Motor neuron (in vitro differentiated cells): ENCODE results near the gene SECTM1. TPM values are rescaled to one million over a fixed set of nuclear protein-coding genes. Genes with fewer than 3 reads are reported as not detected.
A peak's percentile ranks its signal among the peaks of the same experiment; 100 is the strongest.
"Not testable (repeated sequence)": the region's sequence is repeated elsewhere in the genome, so short reads cannot be mapped to it uniquely, and the experiment has no call there.

Experiments
- ATAC-seq, 8 experiments: fragments of 200-7000 bp; cut with Tn5 transposase; replicated peaks in 6 of 8; 2 replicates each; pipeline ENCODE4 v1.8.0; 2021; ENCODE audit warnings: mild to moderate bottlenecking in 8 of 8, moderate library complexity in 8 of 8
- H3K27ac ChIP-seq, 2 donors: fragments of 250-450 bp; sonication (Bioruptor Pico); 2 replicates each; pipeline ENCODE4 v1.9.0; 2021; ENCODE audit warnings: antibody characterized with exemption in 2 of 2, mild to moderate bottlenecking in 2 of 2, moderate library complexity in 1 of 2
- H3K4me1 ChIP-seq, 2 donors: fragments of 250-450 bp; sonication (Bioruptor Pico); replicated peaks in 1 of 2; 2 replicates each; pipeline ENCODE4 v1.6.1; 2021; ENCODE audit warnings: antibody characterized with exemption in 2 of 2, mild to moderate bottlenecking in 2 of 2, moderate library complexity in 1 of 2
- H3K4me3 ChIP-seq, 5 donors: fragments of 250-450 bp; sonication (Bioruptor Pico); 2 replicates each; pipeline ENCODE4 v1.9.0; 2021; ENCODE audit warnings: antibody characterized with exemption in 5 of 5, mild to moderate bottlenecking in 5 of 5, moderate library complexity in 4 of 5
- WGBS, 10 experiments: fragments of 450-650 bp; shearing (Covaris generic); methylation state at CpG; one replicate each; pipeline ENCODE4 v1.0.0; 2022; 5-methylcytosine and 5-hydroxymethylcytosine counted together
- in situ Hi-C, 9 experiments: fragments of 400-800 bp; cut with MboI; loops; one replicate each; pipeline ENCODE4 v1.15.0; 2021; ENCODE audit warnings: low sequenced_read_pairs in 9 of 9, low pct_unique_long_range_greater_than_20kb in 2 of 9; ENCODE audit not compliant: unreplicated experiment in 9 of 9
- total RNA-seq, 8 experiments: library from RNA; unstranded; fragments of 300-600 nt; gene quantifications; 2 replicates each; pipeline versions ENCODE4 v1.2.3 to v1.2.4, GENCODE V29; 2022

The SECTM1 gene
- total RNA-seq: 10 to 100 TPM in 2 of 8 experiments, 1 to 10 TPM in 1, under 1 TPM in 4, not detected in 1; 0.22 to 22.4 (median 0.57) TPM

- ATAC-seq: peak in 7 of 8 experiments; percentile 23 to 57 (median 32)
- WGBS, 10 experiments: 0 to 19% (median 6%) methylated on average over 2 to 27 of the region's 90 CpGs; no CpG with 5 or more reads in 6 of the 10 experiments
- H3K4me3 ChIP-seq: no peak within 1 kb of the TSS
- in situ Hi-C loops: no loop called here
- H3K27ac ChIP-seq: no peak within 1 kb of the TSS
- H3K4me1 ChIP-seq: peaks cover 40 to 57% of the 10 kb centered on the region in 2 donors
These were observed at the start of gene SECTM1 for GRCh38 chr17:82333279-82334171. TSS of gene SECTM1 (minus strand) at chr17:82333766. CDS start at chr17:82327240, 6,526 bp downstream.

GRCh38 chr17:82382933-82383255, 49.3 kb upstream of the SECTM1 start:
- H3K27ac ChIP-seq: no peak overlapping the region
- ATAC-seq: no peak
- peaks cover 25 to 27% of the 10 kb centered on the region in 2 donors for H3K4me1 ChIP-seq
- no peak overlapping the region for H3K4me3 ChIP-seq
- in situ Hi-C loops: no loop called here
- WGBS, 10 experiments: no CpG with 5 or more reads among the region's 11 CpGs

- in situ Hi-C loops, H3K4me3 ChIP-seq, H3K27ac ChIP-seq, ATAC-seq: not testable (repeated sequence)
- 50 to 100% (median 80%) methylated on average over 1 to 5 of the region's 21 CpGs; no CpG with 5 or more reads in 2 of the 10 experiments for WGBS, 10 experiments
- peaks cover 25 to 27% of the 10 kb centered on the region in 2 donors for H3K4me1 ChIP-seq
These were observed 48.8 kb upstream of the SECTM1 start for GRCh38 chr17:82382220-82382932.

GRCh38 chr17:82381703-82382009, 48.1 kb upstream of the SECTM1 start:
- WGBS, 10 experiments: 82 to 100% methylated on average over 1 to 2 of the region's 10 CpGs; no CpG with 5 or more reads in 8 of the 10 experiments
- H3K4me3 ChIP-seq, in situ Hi-C loops, H3K27ac ChIP-seq, ATAC-seq: not testable (repeated sequence)
- peaks cover 25 to 29% of the 10 kb centered on the region in 2 donors for H3K4me1 ChIP-seq

- no peak overlapping the region for H3K27ac ChIP-seq
- ATAC-seq: peak in 1 of 8 experiments; percentile 56
- 22 to 100% (median 76%) methylated on average over 1 to 17 of the region's 23 CpGs for WGBS, 10 experiments
- in situ Hi-C loops: no loop called here
- H3K4me3 ChIP-seq: no peak overlapping the region
- peaks cover 22 to 25% of the 10 kb centered on the region in 2 donors for H3K4me1 ChIP-seq
These were observed 47.5 kb upstream of the SECTM1 start for GRCh38 chr17:82380860-82381702.

GRCh38 chr17:82378741-82379021, 45.1 kb upstream of the SECTM1 start:
- Histone ChIP-seq H3K4me3 (no peak overlapping the region), H3K4me1 (peaks cover 10 to 11% of the 10 kb centered on the region in 2 donors), H3K27ac (no peak overlapping the region)
- no peak for ATAC-seq
- in situ Hi-C loops: no loop called here
- 20 to 100% (median 64%) methylated on average over 1 to 4 of the region's 10 CpGs; no CpG with 5 or more reads in 6 of the 10 experiments for WGBS, 10 experiments

GRCh38 chr17:82377924-82378740, 44.6 kb upstream of the SECTM1 start:
- Histone ChIP-seq H3K27ac (no peak overlapping the region), H3K4me1 (peaks cover 7 to 8% of the 10 kb centered on the region in 2 donors), H3K4me3 (no peak overlapping the region)
- 60 to 91% (median 80%) methylated on average over 1 to 10 of the region's 31 CpGs; no CpG with 5 or more reads in 3 of the 10 experiments for WGBS, 10 experiments
- no peak for ATAC-seq
- in situ Hi-C loops: no loop called here

- in situ Hi-C loops, ATAC-seq, H3K27ac ChIP-seq, H3K4me3 ChIP-seq: not testable (repeated sequence)
- peaks cover 9 to 11% of the 10 kb centered on the region in 2 donors for H3K4me1 ChIP-seq
- 0 to 65% (median 13%) methylated on average over 1 to 2 of the region's 5 CpGs; no CpG with 5 or more reads in 2 of the 10 experiments for WGBS, 10 experiments
These were observed 43.7 kb upstream of the SECTM1 start for GRCh38 chr17:82377294-82377693.

GRCh38 chr17:82376042-82376730, 42.6 kb upstream of the SECTM1 start:
- no CpG with 5 or more reads among the region's 16 CpGs for WGBS, 10 experiments
- Histone ChIP-seq H3K27ac (no peak overlapping the region), H3K4me1 (peaks cover 16 to 20% of the 10 kb centered on the region in 2 donors), H3K4me3 (no peak overlapping the region)
- in situ Hi-C loops: no loop called here
- no peak for ATAC-seq

- no peak for ATAC-seq
- Histone ChIP-seq H3K4me1 (peaks cover 18 to 26% of the 10 kb centered on the region in 2 donors), H3K4me3 (no peak overlapping the region), H3K27ac (no peak overlapping the region)
- in situ Hi-C loops: no loop called here
- 60% methylated on average over 2 of the region's 46 CpGs; no CpG with 5 or more reads in 9 of the 10 experiments for WGBS, 10 experiments
These were observed 41.9 kb upstream of the SECTM1 start for GRCh38 chr17:82375359-82376041.

- H3K4me3 ChIP-seq: no peak overlapping the region
- 33 to 100% (median 73%) methylated on average over 4 to 20 of the region's 79 CpGs; no CpG with 5 or more reads in 7 of the 10 experiments for WGBS, 10 experiments
These were observed 41.2 kb upstream of the SECTM1 start for GRCh38 chr17:82374626-82375331.

More at GRCh38 chr17:82374626-82375331, 41.2 kb upstream of the SECTM1 start:
- no peak for ATAC-seq
- in situ Hi-C loops: no loop called here
- Histone ChIP-seq H3K4me1 (peaks cover 14 to 25% of the 10 kb centered on the region in 2 donors), H3K27ac (no peak overlapping the region)
